Measurements from ENCODE around the gene NUMA1.
A peak's percentile ranks its signal among the peaks of the same experiment; 100 is the strongest.

NUMA1 gene

GRCh38 chr11:72048766-72049460 is 31.4 kb downstream of the NUMA1 start:
- no peak for DNase-seq

GRCh38 chr11:72045849-72046248 is 34.5 kb downstream of the NUMA1 start:
- DNase-seq = no peak

- peak; percentile 14 for DNase-seq
Observed at GRCh38 chr11:72042064-72042745, 38.1 kb downstream of the NUMA1 start.

GRCh38 chr11:72041364-72042063 is 38.8 kb downstream of the NUMA1 start:
- peak; percentile 14 for DNase-seq

- peak; percentile 79 for DNase-seq
Observed at GRCh38 chr11:72040491-72041363, 39.6 kb downstream of the NUMA1 start.

GRCh38 chr11:72039856-72040401 is 40.4 kb downstream of the NUMA1 start:
- peak; percentile 6 for DNase-seq

GRCh38 chr11:72039031-72039855 is 41.1 kb downstream of the NUMA1 start:
- DNase-seq = no peak

GRCh38 chr11:72038491-72038890 is 41.9 kb downstream of the NUMA1 start:
- no peak for DNase-seq

GRCh38 chr11:72037554-72038311 is 42.6 kb downstream of the NUMA1 start:
- no peak for DNase-seq

- DNase-seq = no peak
Observed at GRCh38 chr11:72036687-72037086, 43.7 kb downstream of the NUMA1 start.

GRCh38 chr11:72030472-72031045 is 49.8 kb downstream of the NUMA1 start:
- DNase-seq = no peak

- no peak for DNase-seq
Observed at GRCh38 chr11:72026090-72026489, 54.3 kb downstream of the NUMA1 start.

- no peak for DNase-seq
Observed at GRCh38 chr11:72024069-72024754, 56.1 kb downstream of the NUMA1 start.

GRCh38 chr11:72023335-72023734 is 57.0 kb downstream of the NUMA1 start:
- DNase-seq = no peak

- no peak for DNase-seq
Observed at GRCh38 chr11:72018171-72018570, 62.2 kb downstream of the NUMA1 start.

- DNase-seq = no peak
Observed at GRCh38 chr11:72015511-72016061, 64.8 kb downstream of the NUMA1 start.

- no peak for DNase-seq
Observed at GRCh38 chr11:72014761-72015320, 65.5 kb downstream of the NUMA1 start.

- DNase-seq = no peak
Observed at GRCh38 chr11:72013765-72014711, 66.3 kb downstream of the NUMA1 start.

Data from CD4-positive, alpha-beta T cell treated with Interleukin-4 for 4 hours (primary cell).